Raji (cell line): ENCODE results near the gene SLC6A6.

Source experiments
- POLR2A ChIP-seq: IDR thresholded peaks from 2 replicates; pipeline ENCODE4 v1.6.1; 2011; ENCODE audit warnings: low read depth, low read length, control low read depth; ENCODE audit not compliant: insufficient read depth

SLC6A6 gene

DNA sequence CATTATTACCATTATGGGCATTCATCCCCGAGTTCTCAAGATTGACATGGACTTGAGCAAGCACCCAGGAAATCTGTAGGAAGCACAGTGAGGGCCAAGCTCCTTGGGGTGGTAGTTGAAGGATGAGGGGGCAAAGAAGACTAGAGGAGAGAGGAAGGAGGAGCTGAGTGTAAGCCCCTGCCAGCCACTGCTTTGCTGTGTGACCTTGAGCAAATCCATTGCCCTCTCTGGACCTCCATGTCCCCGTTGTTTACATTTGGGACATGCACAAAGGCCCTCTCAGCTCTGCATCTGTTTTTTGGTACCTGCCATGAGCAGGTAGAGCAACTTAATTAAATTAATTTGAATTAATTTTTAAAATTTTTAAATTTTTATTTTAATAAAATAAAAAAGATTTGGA is 33.5 kb upstream of the SLC6A6 start:
- no peak for TF ChIP-seq POLR2A

DNA sequence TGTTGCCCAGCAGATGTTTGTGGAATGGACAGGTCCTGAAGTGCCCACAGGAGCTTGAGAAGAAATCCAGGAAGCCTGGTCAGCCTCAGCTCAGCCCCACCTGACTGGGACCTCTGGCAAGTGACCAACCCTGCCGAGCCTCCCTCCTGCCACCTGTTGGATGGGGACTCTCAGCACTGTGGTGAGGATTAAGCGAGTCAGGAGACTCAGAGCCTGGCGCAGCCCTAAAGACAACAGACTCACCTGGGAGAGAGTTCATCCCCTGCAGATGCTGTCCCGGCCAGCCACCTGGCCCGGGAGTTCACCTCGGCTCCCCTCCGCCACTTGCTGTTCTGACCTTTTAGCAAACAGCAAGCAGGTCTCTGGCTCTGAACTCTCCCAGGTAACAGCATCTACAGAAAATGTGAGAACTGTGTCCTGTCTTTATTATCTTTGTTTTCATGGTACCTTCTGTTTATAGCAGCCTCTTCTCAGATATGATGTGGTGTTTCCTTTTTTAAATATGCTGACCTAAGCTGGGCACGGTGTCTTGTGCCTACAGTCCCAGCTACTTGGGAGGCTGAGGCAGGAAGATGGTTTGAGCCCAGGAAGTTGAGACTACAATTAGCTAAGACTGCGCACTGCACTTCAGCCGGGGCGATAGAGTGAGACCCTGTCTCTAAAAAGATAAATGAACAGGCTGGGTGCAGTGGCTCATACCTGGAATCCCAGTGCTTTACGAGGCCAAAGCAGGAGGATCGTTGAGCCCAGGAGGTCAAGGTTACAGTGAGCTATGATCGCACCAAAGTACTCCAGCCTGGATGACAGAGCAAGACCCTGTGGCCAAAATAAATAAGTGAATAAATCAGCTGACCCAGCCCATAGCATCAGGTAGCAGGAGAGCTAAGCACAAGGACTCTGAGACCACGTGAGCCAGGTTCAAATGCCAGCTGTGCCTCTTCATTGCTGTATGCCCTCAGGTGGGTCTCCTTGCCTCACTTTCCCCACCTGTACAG is 32.4 kb upstream of the SLC6A6 start:
- no peak for TF ChIP-seq POLR2A

DNA sequence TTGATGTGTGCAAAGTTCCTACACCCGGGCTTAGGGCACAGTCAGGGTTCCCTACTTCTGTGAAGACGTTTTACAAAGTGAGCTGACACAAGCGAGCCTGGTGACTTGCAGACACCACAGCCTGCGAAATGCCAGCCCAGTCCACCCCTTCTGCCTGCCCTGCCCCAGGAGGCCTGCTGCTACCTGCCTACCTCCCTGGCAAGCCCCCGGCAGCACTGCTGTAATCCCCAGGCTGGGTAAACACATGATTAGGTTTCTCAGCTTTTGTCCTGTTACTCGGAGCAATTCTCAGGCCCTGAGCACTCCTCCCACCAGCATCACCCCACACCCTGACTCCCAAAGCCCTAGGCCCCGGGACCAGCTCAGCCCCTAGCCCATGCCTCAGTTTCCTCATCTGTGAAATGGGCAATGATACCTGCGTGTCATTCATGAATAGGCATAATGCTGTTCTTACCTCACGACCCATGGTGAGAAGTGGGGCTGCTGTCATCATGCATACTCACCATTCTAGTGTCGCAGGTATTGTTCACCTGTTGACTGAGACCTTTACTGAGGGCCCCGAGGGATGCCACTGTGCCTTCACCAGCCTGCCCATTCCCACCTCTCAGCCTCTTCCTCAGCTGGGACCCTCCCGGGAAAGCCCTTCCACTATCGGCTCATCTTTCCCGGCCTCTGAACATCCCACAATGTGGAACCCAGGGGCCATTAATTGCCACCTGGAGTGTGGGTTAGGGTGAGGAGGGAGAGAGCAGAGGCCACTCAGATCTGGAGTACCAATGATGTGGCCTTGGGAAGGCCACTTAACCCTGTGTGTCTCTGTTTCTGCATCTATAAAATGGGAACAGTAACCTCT is 31.5 kb upstream of the SLC6A6 start:
- no peak for TF ChIP-seq POLR2A

DNA sequence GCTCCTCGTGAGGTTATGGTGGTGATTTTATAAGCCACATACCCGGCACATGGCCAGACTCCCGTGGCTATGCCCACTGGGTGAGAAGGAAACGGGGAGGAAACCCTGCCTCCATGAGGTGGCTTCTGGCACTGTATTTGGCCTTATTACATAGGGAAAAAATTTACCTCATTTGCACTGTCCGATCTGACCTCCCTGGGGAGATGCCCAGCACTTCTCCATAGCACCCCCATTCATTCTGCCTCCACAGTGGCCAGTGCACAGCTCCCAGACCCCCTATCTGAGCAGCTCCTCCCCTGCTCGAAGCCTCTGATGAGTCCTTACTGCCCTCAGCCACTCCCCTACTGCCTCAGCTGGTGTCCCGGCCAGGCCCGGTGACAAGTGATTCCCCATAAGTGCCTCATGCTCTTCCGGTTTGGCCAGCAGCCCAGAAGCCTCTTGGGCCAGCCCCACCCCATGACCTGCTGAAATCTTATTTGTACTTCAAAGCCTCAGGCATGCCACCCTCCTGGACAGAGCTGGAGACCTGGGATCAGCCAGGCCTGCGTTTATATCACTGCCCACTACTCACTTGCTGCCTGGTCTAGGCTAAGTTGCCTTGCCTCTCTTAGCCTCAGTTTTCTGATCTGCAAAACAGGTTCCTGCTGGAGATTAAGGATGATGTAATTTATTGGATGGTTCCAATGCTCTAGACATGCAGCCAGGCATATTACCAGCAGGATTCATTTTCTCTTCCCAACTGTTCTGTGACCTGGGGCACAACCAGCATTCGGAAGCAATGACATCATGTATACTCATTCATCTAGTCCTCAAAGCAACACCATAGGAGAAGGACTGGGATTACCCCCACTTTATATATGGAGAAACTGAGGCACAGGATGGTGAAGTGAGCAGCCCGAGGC is 30.6 kb upstream of the SLC6A6 start:
- no peak for TF ChIP-seq POLR2A

DNA sequence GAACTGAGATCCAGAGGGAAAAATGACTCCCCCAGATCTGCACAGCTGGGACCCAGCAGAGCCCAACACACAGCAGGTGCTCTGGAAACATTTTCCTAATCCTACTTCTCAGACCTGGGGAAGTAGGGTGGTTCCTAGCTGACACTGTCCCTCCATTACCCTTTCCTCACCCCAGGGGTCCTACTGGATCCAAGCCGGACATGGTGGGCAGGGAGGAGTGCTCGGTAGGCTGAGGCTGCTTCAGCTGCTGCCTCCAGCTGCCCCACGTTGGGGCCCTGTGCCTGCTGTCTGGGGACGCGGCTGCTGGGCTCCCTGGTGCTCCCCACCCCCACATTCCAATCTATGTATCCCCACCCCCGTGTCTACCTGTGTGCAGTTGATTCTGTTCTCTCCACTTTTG is 29.8 kb upstream of the SLC6A6 start:
- no peak for TF ChIP-seq POLR2A

DNA sequence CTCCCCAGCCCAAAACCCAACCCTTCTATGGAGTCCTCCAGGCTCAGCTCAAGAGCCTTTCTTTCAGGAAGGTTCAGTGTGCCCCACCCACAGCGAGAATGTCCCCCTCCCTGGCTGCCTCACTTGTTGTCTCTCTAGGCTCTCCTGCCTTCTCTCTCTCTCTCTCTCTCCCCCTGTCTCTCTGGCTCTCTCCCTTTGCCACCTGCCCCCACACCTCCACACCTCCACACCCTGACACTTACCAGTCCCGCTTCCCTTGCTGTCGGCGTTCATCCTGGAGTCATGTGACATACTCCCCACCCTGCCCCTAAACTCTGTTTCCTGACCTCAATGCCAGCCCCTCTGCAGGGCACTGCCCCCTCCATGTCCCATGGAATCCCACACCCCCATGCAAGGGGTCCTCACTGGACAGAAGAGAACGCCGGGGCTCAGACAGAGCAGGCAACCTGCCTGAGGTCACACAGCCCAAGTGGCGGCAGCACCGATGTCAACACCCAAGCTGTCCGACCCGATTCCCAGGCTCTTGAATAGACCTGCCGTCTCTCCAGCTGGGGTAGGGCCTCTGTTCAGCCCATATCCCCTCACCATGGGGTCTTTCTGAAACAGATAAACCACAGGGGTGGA is 28.5 kb upstream of the SLC6A6 start:
- no peak for TF ChIP-seq POLR2A

DNA sequence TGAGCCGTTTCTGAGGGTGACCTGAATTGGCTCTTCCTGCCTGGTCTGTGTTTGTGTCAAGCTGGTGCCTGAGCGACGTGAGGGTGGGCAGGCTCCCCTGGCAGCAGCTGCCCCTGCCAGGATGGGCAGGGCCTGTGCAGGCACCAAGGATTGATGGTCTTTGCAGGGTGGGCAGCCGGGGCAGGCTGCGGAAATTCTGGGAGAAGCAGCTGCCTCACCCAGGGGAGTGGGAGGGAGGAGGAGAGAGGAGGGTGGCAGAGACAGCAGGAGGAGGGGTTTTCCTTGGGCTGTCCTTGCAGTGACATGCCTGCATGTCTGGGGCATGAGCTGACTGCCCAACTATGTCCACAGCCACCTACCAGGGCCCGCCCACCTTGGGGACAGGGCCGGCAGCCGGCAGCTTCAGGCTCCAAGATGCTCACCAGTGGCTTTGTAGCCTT is 27.9 kb upstream of the SLC6A6 start:
- no peak for TF ChIP-seq POLR2A

DNA sequence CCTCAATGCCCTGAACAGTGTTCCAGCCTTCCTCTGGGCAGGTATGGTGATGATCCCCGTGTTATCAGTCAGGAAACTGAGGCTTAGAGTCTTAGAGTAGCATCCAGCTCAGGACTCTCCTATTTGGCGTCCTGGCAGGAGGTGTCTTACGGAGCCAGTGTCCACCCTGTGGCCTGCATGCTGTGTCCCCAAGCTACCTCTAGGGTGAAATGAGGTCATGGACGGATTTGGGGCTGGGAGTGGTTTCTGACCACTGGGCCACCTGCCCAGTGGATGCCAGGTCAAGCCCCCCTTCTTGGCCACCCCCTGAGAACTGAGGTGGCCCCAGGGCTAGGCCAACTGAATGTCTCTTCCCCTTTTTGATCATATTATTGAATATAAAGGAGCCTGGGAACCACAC is 27.2 kb upstream of the SLC6A6 start:
- no peak for TF ChIP-seq POLR2A

DNA sequence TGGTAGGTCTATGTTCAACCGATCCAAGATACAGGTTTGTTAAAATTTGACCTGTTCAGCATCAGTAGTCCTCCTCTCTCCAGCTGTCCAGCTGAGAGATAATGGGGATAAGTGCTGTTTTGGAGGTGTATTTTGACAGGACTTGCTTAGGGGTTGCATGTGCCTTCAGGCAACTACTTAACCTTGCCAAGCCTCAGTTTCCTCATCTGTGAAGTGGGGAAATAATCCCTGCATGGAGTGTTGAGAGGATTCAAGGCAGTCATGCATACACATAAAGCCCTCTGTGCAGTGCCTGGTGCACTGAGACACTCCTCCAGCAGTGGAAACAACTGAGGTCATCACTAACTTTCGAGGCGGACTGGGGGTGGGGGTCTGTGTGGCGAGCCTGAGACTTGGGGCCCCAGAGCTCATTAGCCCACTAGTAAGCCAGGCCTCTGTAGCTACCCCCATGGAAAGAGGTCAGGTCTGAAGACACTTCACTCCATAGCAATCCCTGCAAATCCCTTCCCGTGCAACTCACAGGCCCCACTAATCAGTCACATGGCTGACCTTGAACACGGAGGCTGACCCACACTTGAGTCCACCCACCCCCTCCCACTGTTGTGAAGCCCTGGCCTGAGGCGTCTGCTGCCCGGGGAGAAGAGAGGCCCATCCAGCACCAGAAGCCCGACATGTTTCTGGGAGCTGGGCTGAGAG is 25.9 kb upstream of the SLC6A6 start:
- no peak for TF ChIP-seq POLR2A

DNA sequence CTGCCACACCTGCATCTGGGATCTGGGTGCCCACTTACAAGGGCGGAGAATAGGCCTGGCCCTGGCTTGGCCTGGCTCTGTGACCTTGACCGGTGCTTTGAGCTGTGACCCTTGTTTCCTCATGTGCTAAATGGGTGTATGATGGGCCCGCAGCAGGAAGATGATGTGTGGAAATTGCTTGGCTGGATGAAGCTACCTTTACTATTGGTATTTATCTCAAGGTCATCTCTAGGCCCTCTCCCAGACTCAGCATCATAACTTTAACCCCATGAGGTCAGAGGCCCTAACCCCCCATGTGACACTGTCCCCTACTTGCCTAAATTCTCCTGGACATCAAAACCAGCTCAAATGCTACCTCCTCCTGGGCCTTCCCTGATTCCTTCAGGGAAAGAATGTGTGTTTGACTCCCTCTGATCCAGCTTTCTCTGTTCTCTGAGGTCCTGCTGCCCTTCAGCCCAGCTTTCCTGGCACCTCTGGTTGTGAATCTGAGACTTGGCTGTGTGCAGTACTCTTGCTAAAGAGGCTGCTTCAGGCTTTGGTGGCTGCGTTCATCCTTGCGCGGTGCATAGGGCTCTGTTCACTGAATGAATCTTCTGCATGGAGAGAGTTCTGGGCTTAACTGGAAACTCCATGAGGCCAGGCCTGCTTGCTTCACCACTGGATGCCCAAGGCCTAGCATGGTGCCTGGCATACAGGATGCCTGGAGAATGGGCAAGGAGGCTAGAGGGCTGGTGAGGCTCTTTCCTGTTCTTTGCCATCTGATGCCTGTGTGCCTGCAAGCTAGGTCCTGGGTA is 25.2 kb upstream of the SLC6A6 start:
- no peak for TF ChIP-seq POLR2A

DNA sequence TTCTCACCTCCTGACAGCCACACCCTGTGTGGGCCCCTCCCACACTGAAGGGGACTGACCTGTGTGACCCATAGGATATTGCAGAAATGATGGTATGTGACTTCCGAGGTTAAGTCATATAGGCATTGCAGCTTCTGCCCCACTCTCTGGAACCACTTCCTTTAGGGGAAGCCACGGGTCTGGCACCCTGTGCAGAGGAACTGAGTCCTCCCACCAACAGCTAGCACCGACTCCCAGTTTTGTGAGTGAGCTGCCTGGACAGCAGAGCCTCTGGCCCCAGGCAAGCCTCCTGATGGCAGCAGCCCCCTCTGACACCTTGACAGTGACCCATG is 24.6 kb upstream of the SLC6A6 start:
- TF ChIP-seq POLR2A: no peak

DNA sequence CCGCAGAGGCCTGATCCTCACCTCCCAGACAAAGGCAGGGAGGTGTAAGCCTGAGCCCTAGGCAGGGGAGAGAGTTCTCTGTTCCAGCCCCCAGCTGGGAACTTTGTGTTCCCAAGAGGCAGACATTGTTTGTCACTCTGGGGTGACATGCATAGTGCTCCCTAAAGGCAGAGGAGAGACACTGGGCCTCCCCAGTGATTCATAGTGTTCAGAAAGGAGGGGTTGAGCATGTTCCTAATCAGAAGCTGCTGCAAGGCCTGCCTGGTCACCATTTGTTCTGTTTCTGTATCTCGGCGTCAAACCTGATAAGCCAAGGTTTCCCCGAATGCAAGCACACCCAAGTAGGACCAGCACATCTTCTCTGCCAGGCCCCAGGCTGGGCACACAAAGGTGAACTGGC is 24.0 kb upstream of the SLC6A6 start:
- no peak for TF ChIP-seq POLR2A

DNA sequence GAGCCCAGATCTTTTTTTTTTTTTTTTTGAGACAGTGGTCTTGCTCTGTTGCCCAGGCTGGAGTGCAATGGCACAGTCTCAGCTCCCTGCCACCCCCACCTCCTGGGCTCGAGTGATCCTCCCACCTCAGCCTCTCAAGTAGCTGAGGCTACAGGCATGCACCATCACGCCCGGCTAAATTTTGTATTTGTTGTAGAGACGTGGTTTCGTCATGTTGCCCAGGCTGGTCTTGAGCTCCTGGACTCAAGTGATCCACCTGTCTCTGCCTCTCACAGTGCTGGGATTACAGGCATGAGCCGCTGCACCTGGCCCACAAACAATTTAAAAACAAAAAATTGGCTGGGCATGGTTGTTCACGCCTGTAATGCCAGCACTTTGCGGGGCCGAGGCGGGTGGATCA is 22.6 kb upstream of the SLC6A6 start:
- no peak for TF ChIP-seq POLR2A
